ENCODE measurements around the gene METRN.

Gene METRN

GRCh38 chr16:678858-679813, 35.8 kb upstream of the METRN start:
- no peak for DNase-seq (ENCODE audit: extremely low read depth, low read depth)
- H3K4me3 ChIP-seq (replicated peaks; ENCODE audit: low read depth, low read length): peak overlapping the region; percentile 34
- no peak for TF ChIP-seq CTCF (IDR thresholded peaks at IDR 0.05; ENCODE audit: low read depth, low read length, missing control alignments)

DNA sequence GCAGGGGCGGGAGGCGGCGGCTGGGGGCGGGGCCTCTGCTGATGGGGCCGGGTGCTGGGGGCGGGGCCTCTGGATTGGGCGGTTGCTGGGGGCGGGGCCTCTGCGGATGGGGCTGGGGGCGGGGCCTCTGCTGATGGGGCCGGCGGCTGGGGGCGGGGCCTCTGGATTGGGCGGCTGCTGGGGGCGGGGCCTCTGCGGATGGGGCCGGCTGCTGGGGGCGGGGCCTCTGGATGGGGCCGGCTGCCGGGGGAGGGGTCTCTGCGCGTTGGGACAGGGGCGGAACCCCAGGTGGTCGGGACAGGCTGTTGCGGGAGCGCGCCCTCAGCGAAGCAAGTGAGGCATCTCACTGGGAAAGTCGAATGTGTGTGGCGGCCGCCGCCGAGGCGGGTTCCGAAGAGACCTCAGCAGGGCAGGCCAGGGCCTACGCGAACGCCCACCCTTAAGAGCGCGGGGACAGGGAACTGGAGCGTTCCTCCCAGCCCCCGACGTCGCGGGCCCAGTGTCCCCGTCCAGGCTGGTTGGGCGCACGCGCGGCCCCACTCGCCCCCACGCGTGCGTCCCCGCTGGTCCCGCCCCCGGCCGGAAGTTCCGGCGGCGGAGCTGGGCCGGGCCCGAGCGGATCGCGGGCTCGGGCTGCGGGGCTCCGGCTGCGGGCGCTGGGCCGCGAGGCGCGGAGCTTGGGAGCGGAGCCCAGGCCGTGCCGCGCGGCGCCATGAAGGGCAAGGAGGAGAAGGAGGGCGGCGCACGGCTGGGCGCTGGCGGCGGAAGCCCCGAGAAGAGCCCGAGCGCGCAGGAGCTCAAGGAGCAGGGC, 34.9 kb upstream of the METRN start, which contains the start of gene STUB1:
STUB1 (plus strand) TSS at position 597 of the 811 bp plus-strand sequence; CDS start at position 713, 116 bp downstream.
- H3K4me3 ChIP-seq (replicated peaks; ENCODE audit: low read depth, low read length): peak within 1 kb of the TSS; percentile 83
- no peak for DNase-seq (ENCODE audit: extremely low read depth, low read depth)
- TF ChIP-seq CTCF (IDR thresholded peaks at IDR 0.05; ENCODE audit: low read depth, low read length, missing control alignments): no peak

- DNase-seq (ENCODE audit: extremely low read depth, low read depth): no peak
- peak overlapping the region; percentile 83 for H3K4me3 ChIP-seq (replicated peaks; ENCODE audit: low read depth, low read length)
- no peak for TF ChIP-seq CTCF (IDR thresholded peaks at IDR 0.05; ENCODE audit: low read depth, low read length, missing control alignments)
Observed at GRCh38 chr16:680625-680945, 34.3 kb upstream of the METRN start.

- TF ChIP-seq CTCF (IDR thresholded peaks at IDR 0.05; ENCODE audit: low read depth, low read length, missing control alignments): no peak
- peak overlapping the region; percentile 83 for H3K4me3 ChIP-seq (replicated peaks; ENCODE audit: low read depth, low read length)
- no peak for DNase-seq (ENCODE audit: extremely low read depth, low read depth)
Observed at GRCh38 chr16:680967-681745, 33.8 kb upstream of the METRN start.

DNA sequence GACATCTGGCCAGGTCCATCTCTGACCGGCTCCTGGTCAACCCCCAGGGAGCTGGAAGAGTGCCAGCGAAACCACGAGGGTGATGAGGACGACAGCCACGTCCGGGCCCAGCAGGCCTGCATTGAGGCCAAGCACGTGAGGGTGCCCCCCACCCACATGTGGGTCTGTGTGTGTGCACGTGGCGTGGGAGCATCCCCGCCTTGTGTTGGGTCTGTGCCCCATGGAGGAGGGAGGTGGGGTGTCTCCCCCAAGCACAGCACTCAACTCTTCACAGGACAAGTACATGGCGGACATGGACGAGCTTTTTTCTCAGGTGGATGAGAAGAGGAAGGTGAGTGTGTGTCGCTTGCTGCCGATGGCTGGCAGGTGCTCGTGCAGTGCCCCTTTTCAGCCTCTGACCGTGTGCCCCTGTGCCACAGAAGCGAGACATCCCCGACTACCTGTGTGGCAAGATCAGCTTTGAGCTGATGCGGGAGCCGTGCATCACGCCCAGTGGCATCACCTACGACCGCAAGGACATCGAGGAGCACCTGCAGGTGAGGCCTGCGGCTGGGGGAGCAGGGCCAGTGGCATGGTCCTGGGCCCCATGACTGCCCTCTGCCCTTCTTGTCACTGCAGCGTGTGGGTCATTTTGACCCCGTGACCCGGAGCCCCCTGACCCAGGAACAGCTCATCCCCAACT, 33.0 kb upstream of the METRN start:
- DNase-seq (ENCODE audit: extremely low read depth, low read depth): no peak
- H3K4me3 ChIP-seq (replicated peaks; ENCODE audit: low read depth, low read length): peak overlapping the region; percentile 83
- no peak for TF ChIP-seq CTCF (IDR thresholded peaks at IDR 0.05; ENCODE audit: low read depth, low read length, missing control alignments)
